Caco-2 (cell line): ENCODE measurements around the gene HCCS. TPM values are rescaled to one million over a fixed set of nuclear protein-coding genes. Genes with fewer than 3 reads are reported as not detected.

ENCODE experiments used
- BruUV-seq: library from RNA; stranded (reverse); fragments of 400-500 nt; replicated peaks from 2 replicates; lab custom pipeline; 2021; lab: Mats Ljungman, UMichigan
- CTCF ChIA-PET: fragments of 300-600 bp; sonication (Branson Sonifier 250); formaldehyde crosslinking; loops from one replicate; lab custom pipeline; 2022; ENCODE audit warnings: antibody characterized with exemption; lab: Charles Lee
- POLR2A ChIA-PET: fragments of 300-600 bp; sonication (Branson Sonifier 250); formaldehyde crosslinking; loops from one replicate; lab custom pipeline; 2022; ENCODE audit warnings: antibody characterized with exemption; lab: Charles Lee
- DNase-seq, 2 experiments: peaks; one replicate each; pipeline versions ENCODE4 v3.0.0 to v3.0.0-alpha.2; 2020 to 2022
- H3K27me3 ChIP-seq: replicated peaks from 2 replicates; pipeline ENCODE4 v1.6.0; 2011; ENCODE audit warnings: low read length; ENCODE audit not compliant: control insufficient read depth, insufficient read depth
- H3K36me3 ChIP-seq: 2 replicates; pipeline ENCODE4 v1.5.1; 2011; ENCODE audit warnings: low read length; ENCODE audit not compliant: control insufficient read depth, insufficient read depth
- H3K4me1 ChIP-seq: fragments of 250-450 bp; sonication (Bioruptor Pico); 2 replicates; pipeline ENCODE4 v1.5.1; 2020; ENCODE audit warnings: mild to moderate bottlenecking
- H3K4me3 ChIP-seq: 2 replicates; pipeline ENCODE4 v1.5.1; 2011; ENCODE audit warnings: low read depth, mild to moderate bottlenecking, control low read depth, low read length
- H3K9me3 ChIP-seq: fragments of 250-450 bp; sonication (Bioruptor Pico); 2 replicates; pipeline ENCODE4 v1.5.1; 2020; ENCODE audit warnings: mild to moderate bottlenecking, moderate library complexity
- H3K27ac Mint-ChIP-seq: one replicate; pipeline ENCODE4 v1.8.0; 2022; ENCODE audit warnings: mixed read lengths; ENCODE audit not compliant: unreplicated experiment
- H3K27me3 Mint-ChIP-seq: one replicate; pipeline ENCODE4 v1.8.0; 2022; ENCODE audit warnings: mixed read lengths; ENCODE audit not compliant: insufficient read depth, unreplicated experiment
- H3K36me3 Mint-ChIP-seq: one replicate; pipeline ENCODE4 v1.8.0; 2022; ENCODE audit warnings: mild to moderate bottlenecking, mixed read lengths; ENCODE audit not compliant: insufficient read depth, unreplicated experiment
- H3K4me1 Mint-ChIP-seq: one replicate; pipeline ENCODE4 v1.8.0; 2022; ENCODE audit warnings: low read depth, mixed read lengths; ENCODE audit not compliant: unreplicated experiment
- H3K4me3 Mint-ChIP-seq: one replicate; pipeline ENCODE4 v1.8.0; 2022; ENCODE audit warnings: mild to moderate bottlenecking, moderate library complexity, mixed read lengths; ENCODE audit not compliant: unreplicated experiment
- H3K9me3 Mint-ChIP-seq: one replicate; pipeline ENCODE4 v1.8.0; 2022; ENCODE audit warnings: mixed read lengths; ENCODE audit not compliant: unreplicated experiment
- intact Hi-C: fragments of 100-400 bp; cut with micrococcal nuclease; formaldehyde crosslinking; loops from one replicate; pipeline ENCODE4 v1.10.0; 2022; ENCODE audit not compliant: unreplicated experiment
- total RNA-seq: library from RNA; stranded (reverse); gene quantifications from 2 replicates; pipeline ENCODE4 v1.2.3, GENCODE V29; 2022
- TF ChIP-seq, protein P1 (sequence below), 2 experiments: fragments of 200-600 bp in 1 of 2; IDR thresholded peaks; 1 replicate in 1 of 2; 2 replicates in 1 of 2; pipeline versions ENCODE4 v1.5.1 to v1.8.0; 2011 to 2022; ENCODE audit warnings: antibody characterized with exemption in 1 of 2, control low read depth in 1 of 2, inconsistent platforms in 1 of 2, low read depth in 1 of 2, low read length in 1 of 2, mild to moderate bottlenecking in 1 of 2, moderate library complexity in 1 of 2; ENCODE audit not compliant: insufficient read depth in 1 of 2, severe bottlenecking in 1 of 2, unreplicated experiment in 1 of 2

The HCCS gene
- total RNA-seq, 1 experiment from 2014 or later: 42.4 TPM

DNA sequence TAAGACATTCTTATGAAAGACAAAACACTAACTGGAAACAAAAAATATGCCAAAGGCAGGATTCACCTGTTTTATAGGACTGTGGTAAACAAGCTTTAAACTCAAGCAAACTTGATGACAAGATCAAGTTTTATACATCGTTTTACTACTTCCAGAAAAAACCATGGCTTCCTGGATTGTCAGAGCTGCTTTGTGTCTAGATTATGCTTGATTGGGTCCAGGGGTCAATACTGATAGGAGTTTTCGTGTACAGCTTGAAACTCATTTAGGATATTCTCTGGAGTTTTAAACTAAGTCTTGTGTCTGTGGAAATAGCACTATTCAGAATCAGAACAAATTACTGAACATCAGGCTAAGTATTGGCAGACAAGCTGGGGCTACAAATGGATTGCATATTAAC lies 13.0 kb downstream of the HCCS start:
- H3K4me3 ChIP-seq: no peak overlapping the region
- H3K27me3 ChIP-seq: no peaks in the 10 kb centered on the region
- no peak overlapping the region for H3K27ac Mint-ChIP-seq
- H3K27me3 Mint-ChIP-seq: no peaks in the 10 kb centered on the region
- no peaks in the 10 kb centered on the region for H3K9me3 Mint-ChIP-seq
- POLR2A ChIA-PET: no interaction called here
- TF ChIP-seq, protein P1, sequence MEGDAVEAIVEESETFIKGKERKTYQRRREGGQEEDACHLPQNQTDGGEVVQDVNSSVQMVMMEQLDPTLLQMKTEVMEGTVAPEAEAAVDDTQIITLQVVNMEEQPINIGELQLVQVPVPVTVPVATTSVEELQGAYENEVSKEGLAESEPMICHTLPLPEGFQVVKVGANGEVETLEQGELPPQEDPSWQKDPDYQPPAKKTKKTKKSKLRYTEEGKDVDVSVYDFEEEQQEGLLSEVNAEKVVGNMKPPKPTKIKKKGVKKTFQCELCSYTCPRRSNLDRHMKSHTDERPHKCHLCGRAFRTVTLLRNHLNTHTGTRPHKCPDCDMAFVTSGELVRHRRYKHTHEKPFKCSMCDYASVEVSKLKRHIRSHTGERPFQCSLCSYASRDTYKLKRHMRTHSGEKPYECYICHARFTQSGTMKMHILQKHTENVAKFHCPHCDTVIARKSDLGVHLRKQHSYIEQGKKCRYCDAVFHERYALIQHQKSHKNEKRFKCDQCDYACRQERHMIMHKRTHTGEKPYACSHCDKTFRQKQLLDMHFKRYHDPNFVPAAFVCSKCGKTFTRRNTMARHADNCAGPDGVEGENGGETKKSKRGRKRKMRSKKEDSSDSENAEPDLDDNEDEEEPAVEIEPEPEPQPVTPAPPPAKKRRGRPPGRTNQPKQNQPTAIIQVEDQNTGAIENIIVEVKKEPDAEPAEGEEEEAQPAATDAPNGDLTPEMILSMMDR (IDR thresholded peaks at IDR 0.05; ENCODE audit: insufficient read depth in 1 of 2, low read depth in 1 of 2, low read length in 1 of 2, severe bottlenecking in 1 of 2, unreplicated experiment in 1 of 2): no peak
- no TSS peak for BruUV-seq
- H3K4me1 ChIP-seq: no peaks in the 10 kb centered on the region
- intact Hi-C loops: no loop called here
- no peaks in the 10 kb centered on the region; the same call in 1 of the 2 replicates for H3K36me3 ChIP-seq
- CTCF ChIA-PET: interaction anchor here (0.7 kb wide), 1 partner anchor 71 kb away, joined by 3 read pairs; no protein-coding TSS in a partner anchor
- H3K4me1 Mint-ChIP-seq: no peaks in the 10 kb centered on the region
- peaks cover 24% of the 10 kb centered on the region for H3K36me3 Mint-ChIP-seq
- H3K4me3 Mint-ChIP-seq: no peak overlapping the region
- H3K9me3 ChIP-seq: no peaks in the 10 kb centered on the region
- no peak for DNase-seq

DNA sequence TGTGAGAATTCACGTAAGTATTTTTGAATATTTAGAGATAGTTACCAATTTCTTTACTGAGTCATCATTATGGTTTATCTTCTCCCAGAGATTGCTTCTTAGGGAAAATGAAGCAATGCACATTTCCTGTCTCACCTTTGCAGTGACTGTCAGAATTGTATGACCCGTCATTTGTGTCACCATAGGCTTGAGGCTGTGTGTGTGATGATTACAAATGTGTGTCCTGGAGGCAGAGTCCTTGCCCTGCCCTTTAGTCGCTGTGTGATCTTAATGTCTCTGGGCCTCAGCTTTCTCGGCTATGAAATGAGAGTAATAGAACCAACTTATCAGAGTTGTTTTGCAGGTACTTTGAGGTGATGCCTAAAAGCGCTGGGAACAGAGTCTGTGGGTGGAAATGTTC lies 13.9 kb downstream of the HCCS start:
- H3K27me3 Mint-ChIP-seq: no peaks in the 10 kb centered on the region
- Histone ChIP-seq H3K9me3 (no peaks in the 10 kb centered on the region), H3K27me3 (no peaks in the 10 kb centered on the region), H3K4me1 (no peaks in the 10 kb centered on the region), H3K4me3 (no peak overlapping the region), H3K36me3 (no peaks in the 10 kb centered on the region; the same call in 1 of the 2 replicates)
- TF ChIP-seq, protein P1 (IDR thresholded peaks at IDR 0.05; ENCODE audit: insufficient read depth in 1 of 2, low read depth in 1 of 2, low read length in 1 of 2, severe bottlenecking in 1 of 2, unreplicated experiment in 1 of 2): no peak
- POLR2A ChIA-PET: no interaction called here
- no TSS peak for BruUV-seq
- H3K27ac Mint-ChIP-seq: no peak overlapping the region
- no peak for DNase-seq
- intact Hi-C loops: no loop called here
- peaks cover 24% of the 10 kb centered on the region for H3K36me3 Mint-ChIP-seq
- CTCF ChIA-PET: no interaction called here
- no peaks in the 10 kb centered on the region for H3K9me3 Mint-ChIP-seq
- peaks cover 6% of the 10 kb centered on the region for H3K4me1 Mint-ChIP-seq
- H3K4me3 Mint-ChIP-seq: no peak overlapping the region

DNA sequence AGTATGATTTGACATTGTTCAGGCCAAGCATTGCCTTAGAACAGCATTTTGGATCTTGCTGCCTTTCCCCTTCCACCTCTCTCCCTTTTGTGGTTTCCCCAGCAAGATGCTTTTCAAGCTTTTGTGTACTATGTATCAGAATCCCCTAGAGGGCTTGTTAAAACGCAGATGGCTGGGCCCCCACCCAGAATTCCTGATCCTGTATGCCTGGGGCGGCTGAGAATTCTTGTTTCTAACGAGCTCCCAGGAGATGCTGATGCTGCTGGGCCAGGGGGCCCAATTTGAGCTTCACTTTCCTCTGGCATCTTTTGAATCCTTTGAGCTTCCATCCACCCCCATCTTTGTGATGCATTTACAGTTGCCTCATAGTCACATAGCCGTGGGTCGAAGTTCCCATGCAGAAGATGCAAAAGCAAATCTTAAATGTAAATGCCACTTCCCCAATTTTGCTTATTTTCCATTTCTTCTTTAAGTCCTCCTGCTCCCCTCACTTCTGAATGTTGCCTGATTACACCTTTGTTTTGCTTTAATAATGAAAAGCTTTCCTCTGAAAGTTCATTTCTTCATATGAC lies 18.5 kb downstream of the HCCS start:
- BruUV-seq: no TSS peak
- intact Hi-C loops: no loop called here
- Histone ChIP-seq H3K4me1 (no peaks in the 10 kb centered on the region), H3K27me3 (no peaks in the 10 kb centered on the region), H3K4me3 (no peak overlapping the region), H3K9me3 (no peaks in the 10 kb centered on the region), H3K36me3 (no peaks in the 10 kb centered on the region)
- Mint-ChIP-seq H3K36me3 (peaks cover 6% of the 10 kb centered on the region), H3K4me1 (peaks cover 15% of the 10 kb centered on the region), H3K27ac (no peak overlapping the region), H3K4me3 (no peak overlapping the region), H3K27me3 (no peaks in the 10 kb centered on the region), H3K9me3 (no peaks in the 10 kb centered on the region)
- no peak for DNase-seq
- ChIA-PET CTCF (no interaction called here), POLR2A (no interaction called here)
- TF ChIP-seq, protein P1 (IDR thresholded peaks at IDR 0.05; ENCODE audit: insufficient read depth in 1 of 2, low read depth in 1 of 2, low read length in 1 of 2, severe bottlenecking in 1 of 2, unreplicated experiment in 1 of 2): no peak
